ENCODE data around the gene LACC1.

LACC1 gene

DNA sequence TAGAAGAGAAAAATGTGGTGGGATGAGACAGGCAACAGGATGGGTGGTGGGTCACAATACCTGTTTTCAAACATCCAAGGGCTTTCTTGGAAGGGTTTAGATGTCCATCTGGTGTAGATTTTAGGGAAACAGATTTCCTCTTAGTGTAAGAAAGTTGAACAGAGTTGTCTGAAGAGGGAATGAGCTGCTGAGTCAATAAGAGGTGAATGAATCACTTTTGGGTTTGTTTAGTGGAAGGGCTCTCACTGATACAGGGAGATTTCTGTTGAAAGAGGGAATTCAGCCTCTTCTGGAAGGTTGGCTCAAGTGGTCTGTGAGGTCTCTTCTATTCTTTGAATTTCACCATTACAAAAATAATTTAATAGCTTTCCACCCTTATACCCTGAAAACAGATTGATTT is 54.6 kb downstream of the LACC1 start:
- H3K9me3 Mint-ChIP-seq, result no peaks in the 10 kb centered on the region
- H3K4me3 Mint-ChIP-seq, result no peak overlapping the region
- DNase-seq (ENCODE audit: low spot score in 2 of 2), result no peak
- H3K27ac Mint-ChIP-seq (ENCODE audit: low read depth), result no peak overlapping the region
- H3K4me1 Mint-ChIP-seq, result no peaks in the 10 kb centered on the region
- no peak for ATAC-seq (replicated peaks; ENCODE audit: extremely low read depth, poor library complexity, severe bottlenecking)
- peaks cover 21% of the 10 kb centered on the region for H3K27me3 Mint-ChIP-seq
- no peaks in the 10 kb centered on the region for H3K36me3 Mint-ChIP-seq (ENCODE audit: insufficient read depth)

DNA sequence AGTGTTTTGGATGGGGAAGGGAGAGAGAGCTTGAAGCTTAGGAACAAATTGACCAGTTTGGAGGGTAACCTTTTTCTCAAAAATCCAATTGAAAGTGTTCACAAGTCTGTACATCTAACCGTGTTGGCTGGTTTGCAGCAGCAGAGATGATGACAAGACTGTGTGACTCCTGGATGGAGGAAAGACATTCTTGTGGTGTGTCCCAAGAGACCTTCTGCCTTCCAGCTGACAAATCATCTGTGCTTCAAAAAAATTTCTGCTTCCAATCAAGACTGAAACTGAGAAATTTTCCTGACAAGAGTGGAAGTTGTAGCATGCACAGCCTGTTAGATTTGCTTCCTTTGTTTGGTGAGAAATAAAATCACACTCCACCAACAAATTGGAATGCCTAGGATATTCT is 56.2 kb downstream of the LACC1 start:
- Mint-ChIP-seq H3K9me3 (no peaks in the 10 kb centered on the region), H3K4me3 (no peak overlapping the region), H3K4me1 (no peaks in the 10 kb centered on the region), H3K27me3 (peaks cover 11% of the 10 kb centered on the region), H3K27ac (ENCODE audit: low read depth) (no peak overlapping the region), H3K36me3 (ENCODE audit: insufficient read depth) (no peaks in the 10 kb centered on the region)
- ATAC-seq (replicated peaks; ENCODE audit: extremely low read depth, poor library complexity, severe bottlenecking) (no peak), DNase-seq (ENCODE audit: low spot score in 2 of 2) (no peak)

DNA sequence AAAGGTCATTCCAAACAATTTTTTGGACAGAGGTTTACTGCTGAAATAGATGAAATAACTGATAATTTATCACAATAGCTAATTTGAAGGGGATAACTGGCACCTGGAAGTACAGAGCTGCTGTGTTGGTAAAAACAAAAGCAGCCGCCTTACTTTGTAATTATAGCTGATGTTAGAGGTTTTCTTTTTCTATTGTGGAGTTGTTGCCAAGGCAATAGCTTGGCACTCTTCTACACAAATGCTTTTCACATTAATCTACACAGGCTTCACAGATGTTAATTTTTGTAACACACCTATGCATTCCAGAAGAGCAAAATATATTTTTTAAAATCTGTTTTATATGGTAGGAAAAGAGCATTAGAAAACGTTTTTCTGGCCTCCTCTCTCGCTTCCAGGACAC is 56.9 kb downstream of the LACC1 start:
- Mint-ChIP-seq H3K4me3 (no peak overlapping the region), H3K27me3 (peaks cover 17% of the 10 kb centered on the region), H3K27ac (ENCODE audit: low read depth) (no peak overlapping the region), H3K9me3 (no peaks in the 10 kb centered on the region), H3K4me1 (no peaks in the 10 kb centered on the region), H3K36me3 (ENCODE audit: insufficient read depth) (no peaks in the 10 kb centered on the region)
- ATAC-seq (replicated peaks; ENCODE audit: extremely low read depth, poor library complexity, severe bottlenecking) (no peak), DNase-seq (ENCODE audit: low spot score in 2 of 2) (no peak)

DNA sequence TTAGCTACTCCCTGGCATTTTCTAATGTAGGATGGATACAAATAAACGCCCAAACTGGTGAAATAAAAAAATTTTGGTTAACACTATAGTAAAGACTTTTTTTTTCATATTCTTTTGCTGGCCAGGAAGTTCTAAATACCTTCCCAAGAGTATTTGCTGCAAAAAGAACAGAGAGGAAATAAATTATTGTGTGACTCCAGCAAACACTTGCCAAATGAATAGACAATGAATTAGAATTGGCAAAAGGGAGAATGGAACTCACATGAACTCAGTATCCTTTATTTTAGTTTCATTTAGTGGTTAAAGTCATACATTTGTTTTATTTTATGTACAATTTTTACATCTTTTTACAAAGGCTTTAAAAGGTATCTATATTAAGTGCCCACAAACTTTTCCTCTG is 58.1 kb downstream of the LACC1 start:
- no peak overlapping the region for H3K4me3 Mint-ChIP-seq
- ATAC-seq (replicated peaks; ENCODE audit: extremely low read depth, poor library complexity, severe bottlenecking), result no peak
- H3K27me3 Mint-ChIP-seq, result peaks cover 28% of the 10 kb centered on the region
- H3K4me1 Mint-ChIP-seq, result no peaks in the 10 kb centered on the region
- no peak for DNase-seq (ENCODE audit: low spot score in 2 of 2)
- H3K9me3 Mint-ChIP-seq, result no peaks in the 10 kb centered on the region
- no peaks in the 10 kb centered on the region for H3K36me3 Mint-ChIP-seq (ENCODE audit: insufficient read depth)
- H3K27ac Mint-ChIP-seq (ENCODE audit: low read depth), result no peak overlapping the region

DNA sequence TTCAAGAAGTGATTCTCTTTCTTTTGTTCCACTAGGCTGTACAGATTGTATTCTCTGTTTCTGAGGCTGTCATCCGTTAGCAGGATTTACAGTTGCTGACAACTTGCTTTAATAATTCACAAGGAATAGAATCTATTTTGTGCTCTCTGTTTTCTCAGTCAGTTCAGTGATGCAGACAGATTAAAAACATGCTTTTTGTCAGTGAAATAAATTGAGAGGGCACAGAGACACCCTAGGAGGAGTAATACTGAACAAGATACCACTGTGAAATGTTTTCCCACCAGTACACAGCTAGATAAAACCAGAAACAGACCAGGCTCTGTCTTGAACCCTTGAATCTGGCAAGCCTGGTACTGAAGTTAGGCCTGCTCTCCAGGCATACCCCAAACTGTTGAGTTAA is 58.7 kb downstream of the LACC1 start:
- H3K4me3 Mint-ChIP-seq, result no peak overlapping the region
- peaks cover 23% of the 10 kb centered on the region for H3K27me3 Mint-ChIP-seq
- no peak overlapping the region for H3K27ac Mint-ChIP-seq (ENCODE audit: low read depth)
- no peaks in the 10 kb centered on the region for H3K36me3 Mint-ChIP-seq (ENCODE audit: insufficient read depth)
- H3K9me3 Mint-ChIP-seq, result no peaks in the 10 kb centered on the region
- DNase-seq (ENCODE audit: low spot score in 2 of 2) (no peak), ATAC-seq (replicated peaks; ENCODE audit: extremely low read depth, poor library complexity, severe bottlenecking) (no peak)
- no peaks in the 10 kb centered on the region for H3K4me1 Mint-ChIP-seq

DNA sequence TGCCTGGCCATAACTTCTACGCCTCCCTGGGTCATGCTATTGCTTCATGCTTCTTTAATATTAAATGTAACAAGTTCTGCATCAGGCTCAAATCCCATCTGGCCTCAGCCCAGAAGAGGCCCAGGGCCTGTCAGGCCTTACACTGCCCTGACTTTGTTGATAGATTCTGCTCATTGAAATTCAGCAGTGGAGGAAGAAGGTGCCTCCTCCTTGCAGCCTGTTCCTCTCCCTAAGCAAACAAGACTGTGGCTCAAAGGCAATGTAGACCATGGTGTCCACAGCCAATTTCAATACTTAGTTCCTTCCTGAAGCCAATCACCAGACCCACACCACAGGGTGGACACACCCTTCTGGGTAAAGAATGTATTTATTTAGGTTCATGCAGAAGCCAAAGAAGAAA is 59.4 kb downstream of the LACC1 start:
- no peaks in the 10 kb centered on the region for H3K36me3 Mint-ChIP-seq (ENCODE audit: insufficient read depth)
- DNase-seq (ENCODE audit: low spot score in 2 of 2) (no peak), ATAC-seq (replicated peaks; ENCODE audit: extremely low read depth, poor library complexity, severe bottlenecking) (no peak)
- no peaks in the 10 kb centered on the region for H3K4me1 Mint-ChIP-seq
- no peaks in the 10 kb centered on the region for H3K9me3 Mint-ChIP-seq
- peaks cover 17% of the 10 kb centered on the region for H3K27me3 Mint-ChIP-seq
- H3K4me3 Mint-ChIP-seq, result no peak overlapping the region
- H3K27ac Mint-ChIP-seq (ENCODE audit: low read depth), result no peak overlapping the region

DNA sequence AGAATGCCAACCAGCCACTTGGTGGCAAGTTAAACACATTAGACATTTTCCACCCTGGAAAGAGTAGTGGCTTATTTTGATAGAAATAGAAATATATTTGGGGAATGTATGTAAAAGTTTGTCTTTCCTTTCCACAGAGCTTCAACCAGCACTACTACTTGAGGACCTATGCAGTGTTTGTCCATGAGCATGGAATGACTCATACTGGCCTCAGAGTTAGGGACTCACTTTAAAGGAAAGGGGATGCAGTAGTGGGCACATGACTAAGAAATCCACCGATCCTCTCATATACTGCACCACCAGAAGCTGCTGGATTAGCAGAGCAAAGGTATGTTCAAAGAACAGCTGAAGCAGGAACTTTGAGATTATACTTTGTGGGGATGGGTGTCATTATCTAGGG is 62.6 kb downstream of the LACC1 start:
- no peaks in the 10 kb centered on the region for H3K9me3 Mint-ChIP-seq
- no peak overlapping the region for H3K27ac Mint-ChIP-seq (ENCODE audit: low read depth)
- no peak for DNase-seq (ENCODE audit: low spot score in 2 of 2)
- H3K4me3 Mint-ChIP-seq, result no peak overlapping the region
- H3K27me3 Mint-ChIP-seq, result peaks cover 17% of the 10 kb centered on the region
- ATAC-seq (replicated peaks; ENCODE audit: extremely low read depth, poor library complexity, severe bottlenecking), result no peak
- H3K36me3 Mint-ChIP-seq (ENCODE audit: insufficient read depth), result no peaks in the 10 kb centered on the region
- H3K4me1 Mint-ChIP-seq, result no peaks in the 10 kb centered on the region
